Calu3 (cell line): ENCODE data around the gene KRT5. TPM values are rescaled to one million over a fixed set of nuclear protein-coding genes. Genes with fewer than 3 reads are reported as not detected.

Experiments used
- BruUV-seq: library from RNA; stranded (reverse); fragments of 400-500 nt; replicated peaks from 2 replicates; lab custom pipeline; 2021; lab: Mats Ljungman, UMichigan
- CTCF ChIA-PET: fragments of 300-600 bp; sonication (Branson Sonifier 250); formaldehyde crosslinking; loops from one replicate; lab custom pipeline; 2022; ENCODE audit warnings: antibody characterized with exemption; lab: Charles Lee
- DNase-seq: peaks from one replicate; pipeline ENCODE4 v3.0.0; 2022
- H3K27ac Mint-ChIP-seq: one replicate; pipeline ENCODE4 v1.8.0; 2022; ENCODE audit warnings: mixed read lengths; ENCODE audit not compliant: unreplicated experiment
- H3K27me3 Mint-ChIP-seq: one replicate; pipeline ENCODE4 v1.8.0; 2022; ENCODE audit warnings: mixed read lengths; ENCODE audit not compliant: unreplicated experiment
- H3K36me3 Mint-ChIP-seq: one replicate; pipeline ENCODE4 v1.8.0; 2022; ENCODE audit warnings: mild to moderate bottlenecking, moderate library complexity, mixed read lengths; ENCODE audit not compliant: insufficient read depth, unreplicated experiment
- H3K4me1 Mint-ChIP-seq: one replicate; pipeline ENCODE4 v1.8.0; 2022; ENCODE audit warnings: mild to moderate bottlenecking, low read depth, mixed read lengths; ENCODE audit not compliant: unreplicated experiment
- H3K4me3 Mint-ChIP-seq: one replicate; pipeline ENCODE4 v1.8.0; 2022; ENCODE audit warnings: mild to moderate bottlenecking, low read depth, moderate library complexity, mixed read lengths; ENCODE audit not compliant: unreplicated experiment
- H3K9me3 Mint-ChIP-seq: one replicate; pipeline ENCODE4 v1.8.0; 2022; ENCODE audit warnings: low read depth, mixed read lengths; ENCODE audit not compliant: unreplicated experiment
- CTCF ChIP-seq: fragments of 200-600 bp; IDR thresholded peaks from one replicate; pipeline ENCODE4 v1.8.0; 2022; ENCODE audit warnings: antibody characterized with exemption; ENCODE audit not compliant: unreplicated experiment
- intact Hi-C: fragments of 100-400 bp; cut with micrococcal nuclease; formaldehyde crosslinking; loops from one replicate; pipeline ENCODE4 v1.10.0; 2022; ENCODE audit not compliant: unreplicated experiment
- total RNA-seq: library from RNA; stranded (reverse); gene quantifications from 2 replicates; pipeline ENCODE4 v1.2.3, GENCODE V29; 2022

Gene KRT5
- total RNA-seq, 1 experiment from 2014 or later: 1.3 TPM

GRCh38 chr12:52519387-52519703, 849 bp downstream of the KRT5 start:
- no TSS peak for BruUV-seq
- CTCF ChIA-PET: no interaction called here
- H3K27me3 Mint-ChIP-seq: peaks cover 38% of the 10 kb centered on the region
- H3K9me3 Mint-ChIP-seq: no peaks in the 10 kb centered on the region
- peaks cover 12% of the 10 kb centered on the region for H3K4me1 Mint-ChIP-seq
- intact Hi-C loops: no loop called here
- H3K36me3 Mint-ChIP-seq: no peaks in the 10 kb centered on the region
- DNase-seq: no peak
- H3K4me3 Mint-ChIP-seq: no peak overlapping the region
- no peak overlapping the region for H3K27ac Mint-ChIP-seq
- TF ChIP-seq CTCF: no peak

GRCh38 chr12:52518574-52519386, 1.4 kb downstream of the KRT5 start:
- no peak for DNase-seq
- no TSS peak for BruUV-seq
- CTCF ChIA-PET: no interaction called here
- Mint-ChIP-seq H3K4me3 (no peak overlapping the region), H3K4me1 (peaks cover 12% of the 10 kb centered on the region), H3K36me3 (no peaks in the 10 kb centered on the region), H3K9me3 (no peaks in the 10 kb centered on the region), H3K27ac (no peak overlapping the region), H3K27me3 (peaks cover 43% of the 10 kb centered on the region)
- TF ChIP-seq CTCF: no peak
- intact Hi-C loops: no loop called here

- H3K36me3 Mint-ChIP-seq: no peaks in the 10 kb centered on the region
- CTCF ChIA-PET: no interaction called here
- peaks cover 11% of the 10 kb centered on the region for H3K4me1 Mint-ChIP-seq
- intact Hi-C loops: no loop called here
- H3K9me3 Mint-ChIP-seq: no peaks in the 10 kb centered on the region
- H3K27me3 Mint-ChIP-seq: peaks cover 45% of the 10 kb centered on the region
- H3K27ac Mint-ChIP-seq: no peak overlapping the region
- TF ChIP-seq CTCF: no peak
- no TSS peak for BruUV-seq
- no peak overlapping the region for H3K4me3 Mint-ChIP-seq
- no peak for DNase-seq
Observed at GRCh38 chr12:52517888-52518287, 2.3 kb downstream of the KRT5 start.

- BruUV-seq: no TSS peak
- H3K9me3 Mint-ChIP-seq: no peaks in the 10 kb centered on the region
- peaks cover 45% of the 10 kb centered on the region for H3K27me3 Mint-ChIP-seq
- no peak for TF ChIP-seq CTCF
- H3K4me1 Mint-ChIP-seq: peaks cover 5% of the 10 kb centered on the region
- no peak for DNase-seq
- intact Hi-C loops: no loop called here
- CTCF ChIA-PET: interaction anchor here (0.5 kb wide), 1 partner anchor 393 kb away, joined by 3 read pairs; no protein-coding TSS in a partner anchor
- no peak overlapping the region for H3K4me3 Mint-ChIP-seq
- H3K27ac Mint-ChIP-seq: no peak overlapping the region
- no peaks in the 10 kb centered on the region for H3K36me3 Mint-ChIP-seq
Observed at GRCh38 chr12:52517005-52517835, 3.0 kb downstream of the KRT5 start.
